ENCODE data around the gene NPFFR1.

Gene NPFFR1

DNA sequence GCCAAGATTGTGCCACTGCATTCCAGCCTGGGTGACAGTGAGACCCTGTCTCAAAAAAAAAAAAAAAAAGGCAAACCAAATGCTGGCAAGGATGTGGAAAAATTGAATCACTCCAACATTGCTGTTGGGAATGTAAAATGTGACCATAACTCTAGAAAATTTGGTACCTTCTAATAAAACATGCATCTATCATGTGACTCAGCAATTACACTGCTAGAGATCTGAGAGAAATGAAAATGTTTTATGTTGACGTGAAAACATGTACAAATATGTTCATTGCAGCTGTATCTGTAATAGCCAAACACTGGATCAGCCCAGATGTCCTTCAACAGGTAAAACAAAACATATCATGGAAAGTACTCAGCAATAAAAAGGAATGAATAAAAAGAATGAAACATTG, 82.7 kb downstream of the NPFFR1 start:
- ChIA-PET CTCF (interaction anchor here (0.6 to 1.3 kb wide), 2 partner anchors 85 to 175 kb away, joined by 3 to 5 read pairs; no protein-coding TSS in a partner anchor), POLR2A (no interaction called here)
- H3K27ac ChIP-seq (ENCODE audit: extremely low read depth, low read depth, low read length) = no peak overlapping the region
- no peaks in the 10 kb centered on the region for H3K4me1 ChIP-seq (ENCODE audit: control insufficient read depth, insufficient read depth, low read length)
- no peak overlapping the region for H3K4me3 ChIP-seq (ENCODE audit: low read depth, low read length)
- H3K9me3 ChIP-seq (ENCODE audit: control insufficient read depth, insufficient read depth, low read depth, low read length) = no peaks in the 10 kb centered on the region
- TF ChIP-seq ZNF629 (tag by site-specific recombination; IDR thresholded peaks at IDR 0.05) (no peak), ZNF449 (tag by site-specific recombination; IDR thresholded peaks at IDR 0.05) (no peak), ZSCAN30 (tag by site-specific recombination; IDR thresholded peaks at IDR 0.05) (no peak), REPIN1 (tag by site-specific recombination; IDR thresholded peaks at IDR 0.05; ENCODE audit: low read depth) (no peak), BCL6B (tag by site-specific recombination; IDR thresholded peaks at IDR 0.05) (no peak), ZNF555 (tag by site-specific recombination; conservative IDR thresholded peaks at IDR 0.05) (no peak), ZIC2 (tag by site-specific recombination; IDR thresholded peaks at IDR 0.05) (no peak), TCF7L2 (IDR thresholded peaks at IDR 0.05; ENCODE audit: borderline replicate concordance, low read depth, low read length) (no peak), OSR2 (tag by site-specific recombination; IDR thresholded peaks at IDR 0.05) (no peak), ZNF48 (tag by site-specific recombination; IDR thresholded peaks at IDR 0.05) (no peak), ZNF174 (tag by site-specific recombination; IDR thresholded peaks at IDR 0.05) (no peak), ZFP69B (tag by site-specific recombination; IDR thresholded peaks at IDR 0.05) (no peak)
- TF ChIP-seq, protein P1, sequence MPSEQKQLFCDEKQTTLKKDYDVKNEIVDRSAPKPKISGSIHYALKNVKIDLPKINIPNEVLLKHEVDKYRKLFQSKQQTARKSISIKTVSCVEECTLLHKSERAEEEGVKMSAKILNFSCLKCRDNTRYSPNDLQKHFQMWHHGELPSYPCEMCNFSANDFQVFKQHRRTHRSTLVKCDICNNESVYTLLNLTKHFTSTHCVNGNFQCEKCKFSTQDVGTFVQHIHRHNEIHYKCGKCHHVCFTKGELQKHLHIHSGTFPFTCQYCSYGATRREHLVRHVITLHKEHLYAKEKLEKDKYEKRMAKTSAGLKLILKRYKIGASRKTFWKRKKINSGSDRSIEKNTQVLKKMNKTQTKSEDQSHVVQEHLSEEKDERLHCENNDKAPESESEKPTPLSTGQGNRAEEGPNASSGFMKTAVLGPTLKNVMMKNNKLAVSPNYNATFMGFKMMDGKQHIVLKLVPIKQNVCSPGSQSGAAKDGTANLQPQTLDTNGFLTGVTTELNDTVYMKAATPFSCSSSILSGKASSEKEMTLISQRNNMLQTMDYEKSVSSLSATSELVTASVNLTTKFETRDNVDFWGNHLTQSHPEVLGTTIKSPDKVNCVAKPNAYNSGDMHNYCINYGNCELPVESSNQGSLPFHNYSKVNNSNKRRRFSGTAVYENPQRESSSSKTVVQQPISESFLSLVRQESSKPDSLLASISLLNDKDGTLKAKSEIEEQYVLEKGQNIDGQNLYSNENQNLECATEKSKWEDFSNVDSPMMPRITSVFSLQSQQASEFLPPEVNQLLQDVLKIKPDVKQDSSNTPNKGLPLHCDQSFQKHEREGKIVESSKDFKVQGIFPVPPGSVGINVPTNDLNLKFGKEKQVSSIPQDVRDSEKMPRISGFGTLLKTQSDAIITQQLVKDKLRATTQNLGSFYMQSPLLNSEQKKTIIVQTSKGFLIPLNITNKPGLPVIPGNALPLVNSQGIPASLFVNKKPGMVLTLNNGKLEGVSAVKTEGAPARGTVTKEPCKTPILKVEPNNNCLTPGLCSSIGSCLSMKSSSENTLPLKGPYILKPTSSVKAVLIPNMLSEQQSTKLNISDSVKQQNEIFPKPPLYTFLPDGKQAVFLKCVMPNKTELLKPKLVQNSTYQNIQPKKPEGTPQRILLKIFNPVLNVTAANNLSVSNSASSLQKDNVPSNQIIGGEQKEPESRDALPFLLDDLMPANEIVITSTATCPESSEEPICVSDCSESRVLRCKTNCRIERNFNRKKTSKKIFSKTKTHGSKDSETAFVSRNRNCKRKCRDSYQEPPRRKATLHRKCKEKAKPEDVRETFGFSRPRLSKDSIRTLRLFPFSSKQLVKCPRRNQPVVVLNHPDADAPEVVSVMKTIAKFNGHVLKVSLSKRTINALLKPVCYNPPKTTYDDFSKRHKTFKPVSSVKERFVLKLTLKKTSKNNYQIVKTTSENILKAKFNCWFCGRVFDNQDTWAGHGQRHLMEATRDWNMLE (tag by site-specific recombination; conservative IDR thresholded peaks at IDR 0.05; ENCODE audit: low read depth) = no peak
- peaks cover 76 to 77% of the 10 kb centered on the region in 2 experiments for H3K36me3 ChIP-seq (ENCODE audit: control insufficient read depth in 2 of 2, insufficient read depth in 1 of 2, low read length in 2 of 2)

GRCh38 chr10:70198696-70199466, 84.9 kb downstream of the NPFFR1 start:
- Histone ChIP-seq H3K4me3 (ENCODE audit: low read depth, low read length) (no peak overlapping the region), H3K27ac (ENCODE audit: extremely low read depth, low read depth, low read length) (no peak overlapping the region), H3K36me3 (ENCODE audit: control insufficient read depth in 2 of 2, insufficient read depth in 1 of 2, low read length in 2 of 2) (peaks cover 55 to 64% of the 10 kb centered on the region in 2 experiments), H3K9me3 (ENCODE audit: control insufficient read depth, insufficient read depth, low read depth, low read length) (no peaks in the 10 kb centered on the region), H3K4me1 (ENCODE audit: control insufficient read depth, insufficient read depth, low read length) (no peaks in the 10 kb centered on the region)
- peak; percentile 100 for TF ChIP-seq ZNF558 (tag by site-specific recombination; IDR thresholded peaks at IDR 0.05)
- TF ChIP-seq ZNF23 (tag by site-specific recombination; IDR thresholded peaks at IDR 0.05; ENCODE audit: borderline replicate concordance) = no peak
- ChIA-PET CTCF (interaction anchor here (0.5 to 2.4 kb wide), 3 partner anchors 52 to 1852 kb away, joined by 3 to 8 read pairs (median 4); partner anchors contain the start of gene TYSND1), POLR2A (interaction anchor here (1.0 kb wide), 2 partner anchors 29 to 52 kb away, joined by 3 to 10 read pairs; partner anchors contain the start of genes SAR1A and TYSND1)

Measured in HEK293 (cell line).